HepG2 (cell line): ENCODE measurements around the gene MBD3L2. TPM values are rescaled to one million over a fixed set of nuclear protein-coding genes. Genes with fewer than 3 reads are reported as not detected.
"Not testable (repeated sequence)": the region's sequence is repeated elsewhere in the genome, so short reads cannot be mapped to it uniquely, and the experiment has no call there.

Experiments used
- ATAC-seq: fragments of 200-7000 bp; cut with Tn5 transposase; 3 replicates; pipeline ENCODE4 v1.9.1; 2020; ENCODE audit warnings: mild to moderate bottlenecking, moderate library complexity
- BruUV-seq: library from RNA; stranded (reverse); fragments of 400-500 nt; replicated peaks from 2 replicates; lab custom pipeline; 2021; lab: Mats Ljungman, UMichigan
- CTCF ChIA-PET: fragments of 300-600 bp; formaldehyde crosslinking; extraction: SDS; loops from one replicate; lab custom pipeline; 2021; ENCODE audit warnings: low total read pairs, inconsistent platforms, low intra/inter-chr PET ratio; lab: Yijun Ruan, JAX
- POLR2A ChIA-PET: fragments of 350-600 bp; sonication (Branson Sonifier 250); formaldehyde crosslinking; loops from one replicate; lab custom pipeline; 2020; ENCODE audit warnings: antibody characterized with exemption, inconsistent platforms; lab: Yijun Ruan, JAX
- DNase-seq: peaks from one replicate; pipeline ENCODE4 v3.0.0-alpha.2; 2015; ENCODE audit warnings: low spot score
- FAIRE-seq: peaks from 3 replicates; lab custom pipeline; 2011; peaks lifted over from hg19 to GRCh38; lab: Jason Lieb, UNC
- H2AFZ ChIP-seq: one replicate; pipeline ENCODE4 v1.6.1; 2011; ENCODE audit warnings: low read length, inconsistent platforms
- H3K27ac ChIP-seq: fragments of 300-600 bp; 3 replicates; pipeline ENCODE4 v1.8.0; 2011; ENCODE audit warnings: mixed run types, mild to moderate bottlenecking, mixed read lengths, low read length, inconsistent platforms; ENCODE audit not compliant: insufficient read depth; ENCODE audit errors: extremely low read length
- H3K27me3 ChIP-seq, 2 experiments: fragments of 200-600 bp in 1 of 2; 2 replicates in 1 of 2; 3 replicates in 1 of 2; pipeline versions ENCODE4 v1.6.0 to v1.8.0; 2011; ENCODE audit warnings: low read length in 2 of 2, mild to moderate bottlenecking in 2 of 2, moderate library complexity in 2 of 2, inconsistent platforms in 1 of 2; ENCODE audit not compliant: insufficient read depth in 2 of 2, control insufficient read depth in 1 of 2
- H3K36me3 ChIP-seq, 2 experiments: fragments of 200-600 bp in 1 of 2; replicated peaks in 1 of 2; 2 replicates in 1 of 2; 3 replicates in 1 of 2; pipeline versions ENCODE4 v1.5.1 to v1.8.0; 2011; ENCODE audit warnings: low read length in 2 of 2, inconsistent platforms in 1 of 2; ENCODE audit not compliant: insufficient read depth in 2 of 2, control insufficient read depth in 1 of 2
- H3K4me1 ChIP-seq: 2 replicates; pipeline ENCODE4 v1.5.1; 2012; ENCODE audit warnings: low read length, inconsistent platforms; ENCODE audit not compliant: insufficient read depth
- H3K4me2 ChIP-seq: 2 replicates; pipeline ENCODE4 v1.6.0; 2011; ENCODE audit warnings: low read depth, low read length, inconsistent platforms
- H3K4me3 ChIP-seq, 3 experiments: fragments of 200-600 bp in 1 of 3; sonication (generic), shearing (Covaris generic) in 1 of 3; replicated peaks in 1 of 3; 2 replicates each; pipeline ENCODE4 v1.5.1; 2011 to 2016; ENCODE audit warnings: low read length in 3 of 3, inconsistent platforms in 2 of 3, low read depth in 2 of 3, mild to moderate bottlenecking in 2 of 3, control low read depth in 1 of 3, mixed read lengths in 1 of 3; ENCODE audit not compliant: insufficient read depth in 1 of 3
- H3K79me2 ChIP-seq: one replicate; pipeline ENCODE4 v1.6.1; 2011; ENCODE audit warnings: low read length, inconsistent platforms; ENCODE audit not compliant: insufficient read depth
- H3K9ac ChIP-seq: 2 replicates; pipeline ENCODE4 v1.6.0; 2011; ENCODE audit warnings: mild to moderate bottlenecking, low read depth, low read length, inconsistent platforms; ENCODE audit not compliant: insufficient read depth
- H3K9me3 ChIP-seq: 2 replicates; pipeline ENCODE4 v1.5.1; 2012; ENCODE audit warnings: mild to moderate bottlenecking, low read length
- H4K20me1 ChIP-seq: 2 replicates; pipeline ENCODE4 v1.6.0; 2011; ENCODE audit warnings: inconsistent platforms, mild to moderate bottlenecking, low read length, moderate library complexity; ENCODE audit not compliant: insufficient read depth
- ARNTL ChIP-seq: sonication (generic); formaldehyde crosslinking; IDR thresholded peaks from 2 replicates; pipeline ENCODE4 v1.4.0; 2020; ENCODE audit warnings: mild to moderate bottlenecking, missing genetic modification reagents
- CBX2 ChIP-seq, 2 experiments: fragments of 200-600 bp in 1 of 2; sonication (generic); formaldehyde crosslinking in 1 of 2; IDR thresholded peaks; 2 replicates each; pipeline versions ENCODE4 v1.7.0 to v1.8.1; 2018 to 2022; ENCODE audit warnings: low read depth in 2 of 2, low read length in 1 of 2, mild to moderate bottlenecking in 1 of 2, missing genetic modification reagents in 1 of 2
- ELF4 ChIP-seq: sonication (generic); formaldehyde crosslinking; IDR thresholded peaks from 2 replicates; pipeline ENCODE4 v1.5.0; 2020; ENCODE audit warnings: missing genetic modification reagents, mild to moderate bottlenecking, moderate library complexity, borderline replicate concordance
- HDAC1 ChIP-seq: sonication (generic); formaldehyde crosslinking; IDR thresholded peaks from 2 replicates; pipeline ENCODE4 v1.5.1; 2020; ENCODE audit warnings: mild to moderate bottlenecking, missing genetic modification reagents
- KDM3A ChIP-seq: IDR thresholded peaks from 2 replicates; pipeline ENCODE4 v1.6.1; 2018; ENCODE audit warnings: low read depth, missing compliant biosample characterization
- KDM4B ChIP-seq: sonication (generic); formaldehyde crosslinking; IDR thresholded peaks from 2 replicates; pipeline ENCODE4 v1.4.0; 2020; ENCODE audit warnings: missing genetic modification reagents
- REXO4 ChIP-seq: sonication (generic); formaldehyde crosslinking; IDR thresholded peaks from 2 replicates; pipeline ENCODE4 v1.8.0; 2022; ENCODE audit warnings: missing genetic modification reagents, mild to moderate bottlenecking, borderline replicate concordance
- RFX3 ChIP-seq: IDR thresholded peaks from 2 replicates; pipeline ENCODE4 v1.6.1; 2016; ENCODE audit warnings: missing biosample characterization, missing genetic modification reagents
- SNRNP70 ChIP-seq: fragments of 200-400 bp; formaldehyde crosslinking; IDR thresholded peaks from 2 replicates; pipeline ENCODE4 v1.6.1; 2017; ENCODE audit warnings: mild to moderate bottlenecking, low read depth, low read length, moderate library complexity
- THYN1 ChIP-seq: sonication (generic); formaldehyde crosslinking; IDR thresholded peaks from 2 replicates; pipeline ENCODE4 v1.8.1; 2023; ENCODE audit warnings: low read depth, mild to moderate bottlenecking, moderate library complexity, missing genetic modification reagents, borderline replicate concordance
- ZNF343 ChIP-seq: sonication (generic); formaldehyde crosslinking; IDR thresholded peaks from 2 replicates; pipeline ENCODE4 v1.4.0; 2020; ENCODE audit warnings: mild to moderate bottlenecking, missing genetic modification reagents
- ZNF350 ChIP-seq: sonication (generic); formaldehyde crosslinking; IDR thresholded peaks from 2 replicates; pipeline ENCODE4 v1.4.0; 2020; ENCODE audit warnings: mild to moderate bottlenecking, low read depth, missing genetic modification reagents, borderline replicate concordance
- ZNF605 ChIP-seq: sonication (generic); formaldehyde crosslinking; IDR thresholded peaks from 2 replicates; pipeline ENCODE4 v1.8.0; 2022; ENCODE audit warnings: mild to moderate bottlenecking, missing genetic modification reagents
- WGBS: methylation state at CpG from one replicate; pipeline ENCODE4 v1.1.6; 2017; ENCODE audit warnings: low lambda C conversion rate; 5-methylcytosine and 5-hydroxymethylcytosine counted together
- in situ Hi-C: cut with HindIII; loops from 2 replicates; pipeline ENCODE4 v1.10.0; 2017; ENCODE audit warnings: low pct_unique_long_range_greater_than_20kb; ENCODE audit not compliant: extremely low pct_ligation_motif_present
- intact Hi-C: fragments of 100-400 bp; cut with micrococcal nuclease; formaldehyde crosslinking; loops from one replicate; pipeline ENCODE4 v1.10.0; 2022; ENCODE audit not compliant: unreplicated experiment
- polyA plus RNA-seq, 8 experiments: library from polyadenylated mRNA; depleted of rRNA in 3 of 8; stranded (reverse) in 7 of 8; unstranded in 1 of 8; fragments of >200 nt; fragmentation: Illumina TruSeq in 4 of 8; extraction: Trizol in 4 of 8; gene quantifications; 2 replicates each; pipeline versions ENCODE4 v1.2.1 to v1.2.3, GENCODE V29; 2011 to 2016; ENCODE audit warnings: low read depth in 4 of 8, missing spikeins in 1 of 8, mixed read lengths in 1 of 8; ENCODE audit not compliant: insufficient read depth in 1 of 8
- total RNA-seq, 5 experiments: library from RNA; depleted of rRNA; stranded (reverse); fragments of >200 nt; fragmentation: Illumina TruSeq; extraction: Trizol; gene quantifications; 2 replicates each; pipeline ENCODE4 v1.2.3, GENCODE V29; 2016; ENCODE audit warnings: low read depth in 1 of 5

MBD3L2 gene
- total and polyA plus RNA-seq, 2 of the 13 experiments (the other 11 are each of a cell fraction or from before 2014, with no cell fraction given), result not detected

- H3K9ac ChIP-seq, H3K27ac ChIP-seq, H3K79me2 ChIP-seq, CTCF ChIA-PET, in situ Hi-C loops, POLR2A ChIA-PET, H2AFZ ChIP-seq, H3K36me3 ChIP-seq, DNase-seq, H3K4me2 ChIP-seq, H4K20me1 ChIP-seq, FAIRE-seq, ATAC-seq, H3K27me3 ChIP-seq, intact Hi-C loops, BruUV-seq, H3K9me3 ChIP-seq, H3K4me1 ChIP-seq, H3K4me3 ChIP-seq: not testable (repeated sequence)
- WGBS, result 5% methylated on average over 2 of the region's 2 CpGs
These were observed 10.9 kb downstream of the MBD3L2 start for GRCh38 chr19:7059977-7060376.

GRCh38 chr19:7063339-7063738 is 14.2 kb downstream of the MBD3L2 start:
- Histone ChIP-seq H3K9me3 (peaks cover 7% of the 10 kb centered on the region), H2AFZ (no peak overlapping the region), H3K27ac (no peak overlapping the region), H3K4me1 (peaks cover under 1% of the 10 kb centered on the region; the same call in 1 of the 2 replicates), H4K20me1 (no peaks in the 10 kb centered on the region), H3K36me3 (no peaks in the 10 kb centered on the region), H3K27me3 (no peaks in the 10 kb centered on the region), H3K9ac (no peak overlapping the region), H3K79me2 (no peaks in the 10 kb centered on the region), H3K4me3 (no peak overlapping the region), H3K4me2 (no peak overlapping the region)
- in situ Hi-C loops (no loop called here), intact Hi-C loops (no loop called here)
- no TSS peak for BruUV-seq
- ChIA-PET POLR2A (no interaction called here), CTCF (no interaction called here)
- no peak for DNase-seq
- no peak for ATAC-seq
- FAIRE-seq, result no peak
- 28% methylated on average over 4 of the region's 4 CpGs for WGBS
- TF ChIP-seq CBX2 (IDR thresholded peaks at IDR 0.05; ENCODE audit: low read depth, low read length), result no peak
- TF ChIP-seq CBX2 (CRISPR knock-in tag; IDR thresholded peaks at IDR 0.05; ENCODE audit: low read depth), result no peak
- no peak for TF ChIP-seq ZNF343 (CRISPR knock-in tag)
- no peak for TF ChIP-seq REXO4
- no peak for TF ChIP-seq ZNF605
- TF ChIP-seq ARNTL, result no peak
- TF ChIP-seq KDM3A (CRISPR knock-in tag), result no peak
- no peak for TF ChIP-seq ELF4 (CRISPR knock-in tag)
- no peak for TF ChIP-seq THYN1 (CRISPR knock-in tag)
- no peak for TF ChIP-seq RFX3 (CRISPR knock-in tag)
- TF ChIP-seq SNRNP70, result no peak
- no peak for TF ChIP-seq KDM4B (CRISPR knock-in tag)
- no peak for TF ChIP-seq ZNF350 (CRISPR knock-in tag)
- TF ChIP-seq HDAC1 (CRISPR knock-in tag), result no peak
